Tibial nerve (tissue), 4 donors: Measurements from ENCODE around the gene NTSR1. TPM values are rescaled to one million over a fixed set of nuclear protein-coding genes. Genes with fewer than 3 reads are reported as not detected.

Source experiments
- DNase-seq, 2 donors: peaks; one replicate each; pipeline ENCODE4 v3.0.0-alpha.2; 2019; ENCODE audit warnings: low spot score in 2 of 2
- H3K27ac ChIP-seq, 4 donors: fragments of 200-600 bp; sonication (generic) in 3 of 4; one replicate each; pipeline ENCODE4 v1.5.1; 2017 to 2019; ENCODE audit warnings: mild to moderate bottlenecking in 1 of 4
- H3K27me3 ChIP-seq, 2 donors: fragments of 200-600 bp; sonication (generic) in 1 of 2; one replicate each; pipeline versions ENCODE4 v1.5.1 to v1.6.0; 2017 to 2019
- H3K36me3 ChIP-seq, 3 donors: fragments of 200-600 bp; sonication (generic); one replicate each; pipeline ENCODE4 v1.5.1; 2018 to 2019
- H3K4me1 ChIP-seq, 4 donors: fragments of 200-600 bp; sonication (generic) in 3 of 4; one replicate each; pipeline ENCODE4 v1.5.1; 2017 to 2019
- H3K4me3 ChIP-seq, 4 donors: fragments of 200-600 bp; sonication (generic) in 3 of 4; one replicate each; pipeline ENCODE4 v1.5.1; 2017 to 2019; ENCODE audit warnings: mild to moderate bottlenecking in 1 of 4, moderate library complexity in 1 of 4
- H3K9me3 ChIP-seq, 4 donors: fragments of 200-600 bp; sonication (generic) in 3 of 4; one replicate each; pipeline ENCODE4 v1.5.1; 2017 to 2019
- EP300 ChIP-seq, 2 donors: sonication (generic); formaldehyde crosslinking; IDR thresholded peaks; one replicate each; pipeline ENCODE4 v1.6.1; 2017; ENCODE audit warnings: antibody characterized with exemption in 2 of 2, mild to moderate bottlenecking in 1 of 2
- POLR2A ChIP-seq, 2 donors: fragments of 450-650 bp; IDR thresholded peaks; one replicate each; pipeline ENCODE4 v1.6.1; 2017; ENCODE audit warnings: antibody characterized with exemption in 2 of 2, mild to moderate bottlenecking in 2 of 2, moderate library complexity in 2 of 2
- WGBS, 2 donors: methylation state at CpG; one replicate each; pipeline ENCODE4 v1.1.5; 2018; 5-methylcytosine and 5-hydroxymethylcytosine counted together
- total RNA-seq, 4 donors: library from RNA; depleted of rRNA; stranded (reverse); fragments of >200 nt; gene quantifications; one replicate each; pipeline ENCODE4 v1.1.0, GENCODE V29; 2016
- TF ChIP-seq, protein P1 (sequence below), 5 experiments: fragments of 200-600 bp in 3 of 5; fragments of 450-650 bp in 2 of 5; sonication (generic) in 3 of 5; IDR thresholded peaks; one replicate each; pipeline ENCODE4 v1.5.1; 2016 to 2019; ENCODE audit warnings: antibody characterized with exemption in 5 of 5, mild to moderate bottlenecking in 3 of 5, moderate library complexity in 2 of 5

Gene NTSR1
- total RNA-seq, 4 donors from 2014 or later: 0.30 TPM; not detected in 3

DNA sequence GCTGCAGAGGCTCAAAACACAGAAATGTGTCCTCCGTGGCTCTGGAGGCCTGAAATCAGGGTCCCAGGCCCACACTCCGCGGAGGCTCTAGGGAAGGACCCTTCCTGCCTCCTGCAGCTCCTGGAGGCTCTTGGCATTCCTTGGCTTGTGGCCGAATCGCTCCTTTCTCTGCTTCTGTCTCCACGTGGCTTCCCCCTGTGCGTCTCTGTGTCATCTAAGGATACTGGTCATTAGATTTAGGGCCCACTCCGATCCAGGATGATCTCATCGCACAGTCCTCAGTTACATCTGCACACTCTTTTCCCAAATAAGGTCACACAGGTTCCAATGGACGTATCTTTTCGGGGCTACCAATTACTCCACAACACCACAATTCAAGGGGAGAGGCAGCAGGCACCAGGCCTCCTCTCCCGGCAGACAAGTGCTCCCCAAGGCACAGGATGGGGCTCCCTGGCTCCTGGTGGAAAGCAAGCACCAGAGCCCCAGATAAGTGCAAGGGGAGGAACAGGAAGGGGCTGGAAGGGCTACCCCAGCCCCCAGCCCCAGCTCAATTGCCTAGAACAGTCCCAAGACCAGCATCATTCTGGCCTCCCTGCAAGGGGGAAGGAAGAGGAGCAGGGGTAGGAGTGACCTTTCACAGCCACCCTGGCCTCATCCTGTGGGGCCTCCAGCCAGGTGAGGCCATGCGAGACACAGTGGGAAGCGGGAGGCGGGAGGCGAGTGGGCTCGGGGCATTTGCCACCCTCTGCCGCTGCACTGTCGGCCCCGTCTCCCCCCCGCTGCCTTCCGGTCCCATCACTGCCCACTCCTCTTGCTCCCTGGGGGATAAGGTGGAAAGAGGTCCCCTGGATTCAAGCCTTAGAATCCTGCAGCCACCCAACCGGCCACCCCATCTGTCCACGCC lies 16.3 kb downstream of the NTSR1 start:
- H3K4me3 ChIP-seq: no peak overlapping the region
- H3K4me1 ChIP-seq: no peaks in the 10 kb centered on the region
- H3K27me3 ChIP-seq: peaks cover 0 to 34% of the 10 kb centered on the region in 2 donors
- H3K9me3 ChIP-seq: peaks cover 0 to 27% (median 3%) of the 10 kb centered on the region in 4 donors
- TF ChIP-seq EP300 (IDR thresholded peaks at IDR 0.05) (no peak), POLR2A (IDR thresholded peaks at IDR 0.05) (no peak)
- TF ChIP-seq, protein P1, sequence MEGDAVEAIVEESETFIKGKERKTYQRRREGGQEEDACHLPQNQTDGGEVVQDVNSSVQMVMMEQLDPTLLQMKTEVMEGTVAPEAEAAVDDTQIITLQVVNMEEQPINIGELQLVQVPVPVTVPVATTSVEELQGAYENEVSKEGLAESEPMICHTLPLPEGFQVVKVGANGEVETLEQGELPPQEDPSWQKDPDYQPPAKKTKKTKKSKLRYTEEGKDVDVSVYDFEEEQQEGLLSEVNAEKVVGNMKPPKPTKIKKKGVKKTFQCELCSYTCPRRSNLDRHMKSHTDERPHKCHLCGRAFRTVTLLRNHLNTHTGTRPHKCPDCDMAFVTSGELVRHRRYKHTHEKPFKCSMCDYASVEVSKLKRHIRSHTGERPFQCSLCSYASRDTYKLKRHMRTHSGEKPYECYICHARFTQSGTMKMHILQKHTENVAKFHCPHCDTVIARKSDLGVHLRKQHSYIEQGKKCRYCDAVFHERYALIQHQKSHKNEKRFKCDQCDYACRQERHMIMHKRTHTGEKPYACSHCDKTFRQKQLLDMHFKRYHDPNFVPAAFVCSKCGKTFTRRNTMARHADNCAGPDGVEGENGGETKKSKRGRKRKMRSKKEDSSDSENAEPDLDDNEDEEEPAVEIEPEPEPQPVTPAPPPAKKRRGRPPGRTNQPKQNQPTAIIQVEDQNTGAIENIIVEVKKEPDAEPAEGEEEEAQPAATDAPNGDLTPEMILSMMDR (IDR thresholded peaks at IDR 0.05): no peak
- no peak overlapping the region for H3K27ac ChIP-seq
- WGBS, 2 donors: 80 to 81% methylated on average over 23 to 24 of the region's 24 CpGs
- no peak for DNase-seq
- H3K36me3 ChIP-seq: no peaks in the 10 kb centered on the region

DNA sequence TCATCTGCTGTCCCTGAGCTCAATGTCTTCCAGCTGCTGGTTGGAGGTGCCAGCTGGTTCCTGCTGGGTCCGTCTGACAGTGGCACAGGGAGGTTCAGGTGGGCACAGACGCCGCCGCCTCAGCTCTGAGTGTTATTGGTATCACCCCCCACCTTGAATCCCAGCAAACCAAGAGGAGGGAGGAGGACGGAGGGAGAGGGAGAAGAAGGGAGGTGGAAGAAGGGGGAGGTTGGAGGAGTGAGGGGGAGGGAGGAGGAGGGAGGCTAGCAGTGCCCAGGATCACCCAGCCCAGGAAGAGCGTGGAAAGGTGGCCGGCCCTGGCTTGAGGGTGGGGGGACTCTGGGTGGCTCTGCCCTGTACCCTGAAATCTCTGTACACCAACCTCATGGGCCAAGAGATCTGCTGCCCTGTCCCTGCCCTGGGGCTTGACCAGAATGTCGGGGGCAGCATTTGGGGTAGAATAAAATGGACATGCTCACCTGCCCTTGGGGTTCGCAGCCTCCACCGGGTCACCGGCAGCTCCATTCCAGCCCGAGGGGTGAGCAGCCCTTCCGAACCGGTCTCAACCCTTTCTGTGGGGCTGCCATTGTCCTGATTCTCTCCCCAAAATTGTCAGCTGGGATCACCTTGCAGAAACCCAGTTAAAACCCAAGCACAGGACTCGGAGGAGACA lies 17.1 kb downstream of the NTSR1 start:
- Histone ChIP-seq H3K4me1 (no peaks in the 10 kb centered on the region), H3K9me3 (peaks cover 0 to 24% (median 2%) of the 10 kb centered on the region in 4 donors), H3K36me3 (no peaks in the 10 kb centered on the region), H3K27me3 (peaks cover 0 to 35% of the 10 kb centered on the region in 2 donors), H3K27ac (no peak overlapping the region), H3K4me3 (no peak overlapping the region)
- TF ChIP-seq POLR2A (IDR thresholded peaks at IDR 0.05) (no peak), EP300 (IDR thresholded peaks at IDR 0.05) (no peak)
- TF ChIP-seq, protein P1 (IDR thresholded peaks at IDR 0.05): no peak
- DNase-seq: no peak
- whole genome bisulfite sequencing, 2 donors: 79 to 82% methylated on average over 13 to 15 of the region's 15 CpGs

DNA sequence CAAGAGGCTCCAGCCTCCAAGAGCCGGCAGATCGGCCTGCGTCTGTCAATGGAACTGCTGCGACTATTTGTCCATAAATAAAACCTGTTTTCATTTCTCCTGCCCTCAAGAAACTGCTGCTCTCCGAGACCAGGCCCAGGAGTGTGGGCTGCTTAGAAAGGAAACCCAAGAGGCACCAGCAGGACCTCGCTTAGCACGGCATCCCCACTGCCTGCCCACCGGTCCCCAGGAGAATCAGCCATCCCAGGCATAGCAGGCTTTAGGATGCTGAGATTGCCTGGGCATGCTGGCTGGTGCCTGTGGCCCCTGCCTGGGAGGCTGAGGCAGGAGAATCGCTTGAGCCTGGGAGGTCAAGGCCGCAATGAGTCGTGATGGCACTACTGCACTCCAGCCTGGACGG lies 17.6 kb downstream of the NTSR1 start:
- H3K4me1 ChIP-seq: no peaks in the 10 kb centered on the region
- H3K36me3 ChIP-seq: no peaks in the 10 kb centered on the region
- 79 to 84% methylated on average over 12 of the region's 12 CpGs for WGBS, 2 donors
- H3K27me3 ChIP-seq: peaks cover 0 to 40% of the 10 kb centered on the region in 2 donors
- no peak overlapping the region for H3K27ac ChIP-seq
- no peak overlapping the region for H3K4me3 ChIP-seq
- no peak for DNase-seq
- peaks cover 0 to 22% (median 2%) of the 10 kb centered on the region in 4 donors for H3K9me3 ChIP-seq
- TF ChIP-seq POLR2A (IDR thresholded peaks at IDR 0.05) (no peak), EP300 (IDR thresholded peaks at IDR 0.05) (no peak)
- TF ChIP-seq, protein P1 (IDR thresholded peaks at IDR 0.05): no peak

DNA sequence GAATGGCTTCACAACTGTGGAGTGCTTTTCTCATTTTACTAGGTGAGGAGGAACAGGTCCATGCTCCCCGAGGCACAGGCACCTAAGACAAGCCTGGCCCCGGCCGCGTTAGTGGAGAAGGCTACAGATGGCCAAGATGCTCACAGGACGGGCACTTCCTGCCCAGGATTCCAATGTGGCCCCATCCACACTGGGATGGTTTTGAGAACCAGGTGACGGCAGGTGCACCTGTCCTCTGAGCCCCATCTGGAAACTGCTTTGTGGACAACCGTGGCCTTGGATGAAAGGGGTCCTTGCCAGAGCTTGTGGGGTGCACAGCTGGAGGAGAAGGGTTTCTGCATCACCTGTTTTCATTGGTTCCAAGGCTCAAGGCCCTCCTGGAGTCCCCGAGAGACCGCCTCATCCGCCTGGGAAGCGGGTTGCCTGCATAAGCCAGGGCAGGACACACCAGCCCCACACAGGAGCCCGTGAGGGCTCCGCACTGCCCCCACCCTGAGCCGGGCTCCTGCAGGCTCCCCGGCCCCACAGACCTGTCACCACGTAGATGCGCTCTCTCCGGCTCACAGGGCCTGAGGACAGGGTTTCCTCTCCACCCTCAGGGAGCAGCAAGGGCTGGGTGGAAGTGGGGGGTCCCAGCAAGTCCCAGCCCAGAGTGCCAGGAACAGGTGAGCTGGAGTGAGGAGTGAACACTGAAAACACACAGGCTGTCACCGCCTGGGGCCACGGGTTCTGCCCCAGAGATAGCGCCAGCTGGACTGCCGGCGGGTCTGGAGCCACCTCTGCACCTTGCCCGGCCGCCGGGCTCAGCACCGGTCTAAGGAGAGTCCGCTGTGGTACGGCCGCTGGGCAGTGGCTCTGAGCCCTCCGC lies 18.3 kb downstream of the NTSR1 start:
- no peak for TF ChIP-seq EP300 (IDR thresholded peaks at IDR 0.05)
- TF ChIP-seq, protein P1 (IDR thresholded peaks at IDR 0.05): no peak
- Histone ChIP-seq H3K36me3 (no peaks in the 10 kb centered on the region), H3K4me1 (no peaks in the 10 kb centered on the region), H3K27ac (no peak overlapping the region), H3K4me3 (no peak overlapping the region), H3K9me3 (peaks cover 0 to 15% (median 0%) of the 10 kb centered on the region in 4 donors), H3K27me3 (peaks cover 0 to 43% of the 10 kb centered on the region in 2 donors)
- no peak for DNase-seq
- 82 to 83% methylated on average over 23 to 31 of the region's 31 CpGs for WGBS, 2 donors
